CD14-positive monocyte (primary cell): Measurements from ENCODE around the gene NR6A1. TPM values are rescaled to one million over a fixed set of nuclear protein-coding genes. Genes with fewer than 3 reads are reported as not detected.

Experiments used
- DNase-seq, 3 donors: peaks; one replicate each; pipeline ENCODE4 v3.0.0-alpha.2; 2011 to 2022
- H2AFZ ChIP-seq: 2 replicates; pipeline ENCODE4 v1.6.0; 2012; ENCODE audit warnings: mild to moderate bottlenecking, low read depth, low read length, inconsistent platforms; ENCODE audit not compliant: insufficient read depth, poor library complexity, severe bottlenecking
- H3K27ac ChIP-seq, 2 donors: 1 replicate in 1 of 2; 2 replicates in 1 of 2; pipeline ENCODE4 v1.5.1; 2012 to 2013; ENCODE audit warnings: low read length in 2 of 2, control low read depth in 1 of 2, inconsistent platforms in 1 of 2, low read depth in 1 of 2, mild to moderate bottlenecking in 1 of 2
- H3K27me3 ChIP-seq, 2 donors: one replicate each; pipeline versions ENCODE4 v1.6.0 to v1.6.1; 2011 to 2013; ENCODE audit warnings: low read length in 2 of 2; ENCODE audit not compliant: control insufficient read depth in 2 of 2, insufficient read depth in 2 of 2
- H3K36me3 ChIP-seq, 2 donors: replicated peaks in 1 of 2; 1 replicate in 1 of 2; 2 replicates in 1 of 2; pipeline versions ENCODE4 v1.5.1 to v1.6.1; 2012 to 2013; ENCODE audit warnings: low read length in 2 of 2, control low read depth in 1 of 2, inconsistent platforms in 1 of 2, mild to moderate bottlenecking in 1 of 2; ENCODE audit not compliant: insufficient read depth in 2 of 2, control insufficient read depth in 1 of 2
- H3K4me1 ChIP-seq, 2 donors: 1 replicate in 1 of 2; 2 replicates in 1 of 2; pipeline versions ENCODE4 v1.5.1 to v1.6.1; 2012 to 2013; ENCODE audit warnings: low read length in 2 of 2, control low read depth in 1 of 2, inconsistent platforms in 1 of 2, mild to moderate bottlenecking in 1 of 2, moderate library complexity in 1 of 2; ENCODE audit not compliant: insufficient read depth in 2 of 2, control insufficient read depth in 1 of 2
- H3K4me2 ChIP-seq: replicated peaks from 2 replicates; pipeline ENCODE3; 2012; ENCODE audit warnings: low read length, moderate library complexity, mild to moderate bottlenecking; ENCODE audit not compliant: poor library complexity, severe bottlenecking; ENCODE audit errors: extremely low read depth
- H3K4me3 ChIP-seq, 3 experiments: fragments of 200-600 bp in 1 of 3; sonication (generic) in 1 of 3; replicated peaks in 1 of 3; 1 replicate in 2 of 3; 2 replicates in 1 of 3; pipeline ENCODE4 v1.5.1; 2011 to 2013; ENCODE audit warnings: low read length in 3 of 3, mild to moderate bottlenecking in 3 of 3, control low read depth in 2 of 3, low read depth in 2 of 3, inconsistent platforms in 1 of 3, moderate library complexity in 1 of 3
- H3K79me2 ChIP-seq: 2 replicates; pipeline ENCODE4 v1.6.0; 2012; ENCODE audit warnings: mild to moderate bottlenecking, control low read depth, inconsistent platforms, low read length, moderate library complexity; ENCODE audit not compliant: insufficient read depth
- H3K9ac ChIP-seq: 2 replicates; pipeline ENCODE4 v1.6.0; 2017; ENCODE audit warnings: low read length, mild to moderate bottlenecking; ENCODE audit not compliant: insufficient read depth, poor library complexity, severe bottlenecking
- H3K9me3 ChIP-seq, 2 donors: replicated peaks in 1 of 2; 1 replicate in 1 of 2; 2 replicates in 1 of 2; pipeline versions ENCODE4 v1.5.1 to v1.6.1; 2012 to 2013; ENCODE audit warnings: low read length in 2 of 2, control low read depth in 1 of 2; ENCODE audit not compliant: control insufficient read depth in 1 of 2, insufficient read depth in 1 of 2
- H4K20me1 ChIP-seq: 2 replicates; pipeline ENCODE4 v1.6.0; 2012; ENCODE audit warnings: mild to moderate bottlenecking, low read length, control low read depth, moderate library complexity; ENCODE audit not compliant: insufficient read depth
- H3K27ac Mint-ChIP-seq, 7 donors: one replicate each; pipeline ENCODE4 v1.8.0; 2020; ENCODE audit warnings: mild to moderate bottlenecking in 7 of 7, mixed read lengths in 7 of 7, moderate library complexity in 6 of 7, inconsistent platforms in 2 of 7
- H3K27me3 Mint-ChIP-seq, 3 donors: one replicate each; pipeline ENCODE4 v1.8.0; 2021 to 2022; ENCODE audit warnings: low read depth in 3 of 3, mild to moderate bottlenecking in 3 of 3, mixed read lengths in 3 of 3, moderate library complexity in 3 of 3, inconsistent platforms in 1 of 3
- H3K36me3 Mint-ChIP-seq, 2 donors: one replicate each; pipeline ENCODE4 v1.8.0; 2020; ENCODE audit warnings: mixed read lengths in 2 of 2, inconsistent platforms in 1 of 2, mild to moderate bottlenecking in 1 of 2
- H3K4me1 Mint-ChIP-seq: one replicate; pipeline ENCODE4 v1.8.0; 2020; ENCODE audit warnings: mild to moderate bottlenecking, mixed read lengths
- H3K4me3 Mint-ChIP-seq, 2 donors: one replicate each; pipeline ENCODE4 v1.8.0; 2020; ENCODE audit warnings: mild to moderate bottlenecking in 2 of 2, mixed read lengths in 2 of 2, moderate library complexity in 1 of 2
- H3K9me3 Mint-ChIP-seq, 7 donors: one replicate each; pipeline ENCODE4 v1.8.0; 2020 to 2022; ENCODE audit warnings: mixed read lengths in 7 of 7, mild to moderate bottlenecking in 6 of 7, moderate library complexity in 6 of 7, inconsistent platforms in 2 of 7
- WGBS: methylation state at CpG from one replicate; pipeline ENCODE4 v1.1.5; 2013; ENCODE audit warnings: missing lambda C conversion rate; ENCODE audit not compliant: insufficient coverage; 5-methylcytosine and 5-hydroxymethylcytosine counted together
- intact Hi-C, 2 donors: fragments of 100-400 bp; cut with micrococcal nuclease; formaldehyde crosslinking; loops; one replicate each; pipeline versions ENCODE4 v1.15.0 to v1.15.1; 2023
- polyA plus RNA-seq, 3 donors: library from polyadenylated mRNA; depleted of rRNA in 1 of 3; unstranded in 2 of 3; stranded (reverse) in 1 of 3; fragments of 300-500 nt in 2 of 3; fragments of >200 nt in 1 of 3; fragmentation: Illumina TruSeq in 2 of 3; gene quantifications; 1 replicate in 2 of 3; 2 replicates in 1 of 3; pipeline ENCODE4 v1.2.3, GENCODE V29; 2012 to 2021
- TF ChIP-seq, protein P1 (sequence below): fragments of 200-600 bp; IDR thresholded peaks from one replicate; pipeline ENCODE4 v1.8.0; 2022; ENCODE audit warnings: antibody characterized with exemption, mild to moderate bottlenecking

The NR6A1 gene
- polyA plus RNA-seq, 3 donors: 0.15 to 2.9 (median 0.28) TPM

DNA sequence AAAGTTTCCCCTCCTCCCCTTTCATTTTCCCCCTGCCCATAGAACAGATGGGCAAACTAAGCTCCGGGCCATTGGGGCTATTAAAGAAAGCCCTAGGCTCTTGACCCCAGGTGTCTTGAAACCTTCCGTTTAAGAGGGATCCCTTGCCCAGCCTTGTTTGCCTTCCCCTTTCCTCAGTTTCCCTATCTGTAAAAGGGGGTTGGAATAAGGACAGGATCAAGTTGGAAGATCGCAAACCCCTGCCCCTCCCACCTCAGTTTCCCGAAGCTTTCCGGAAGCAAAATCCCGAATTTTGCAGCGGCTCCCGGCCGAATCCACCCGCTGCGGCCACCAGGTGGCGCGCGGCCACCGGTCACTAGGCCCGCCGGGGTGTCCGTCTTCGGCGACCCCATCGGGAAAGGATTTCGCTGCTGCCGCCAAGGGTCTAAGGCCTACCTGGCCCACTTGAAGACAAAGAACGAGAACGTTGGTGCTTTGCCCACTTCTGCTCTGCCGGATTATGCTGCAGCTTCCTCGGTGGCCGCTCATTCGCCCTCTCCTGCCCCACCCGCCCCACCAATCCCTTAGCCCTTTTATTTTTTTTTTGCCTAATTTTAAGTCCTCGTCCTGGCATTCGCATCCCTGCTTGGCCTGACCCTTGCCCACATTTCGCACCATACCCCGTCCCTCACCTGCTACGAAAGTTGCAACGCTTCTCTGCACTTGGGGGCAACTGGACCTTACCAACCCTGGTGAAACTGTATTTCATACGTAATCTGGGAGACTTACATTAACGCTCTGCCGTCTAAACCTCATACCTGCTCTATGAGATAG is 962 bp upstream of the NR6A1 start:
- peak; percentile 21 to 54 (median 53) for DNase-seq
- peak overlapping the region; percentile 99 for H3K4me2 ChIP-seq
- H4K20me1 ChIP-seq: peaks cover 13% of the 10 kb centered on the region
- peaks cover 0 to 11% of the 10 kb centered on the region in 2 donors for H3K36me3 Mint-ChIP-seq
- H3K9me3 Mint-ChIP-seq: peaks cover 0 to 3% (median 0%) of the 10 kb centered on the region in 7 donors
- peaks cover 45 to 75% of the 10 kb centered on the region in 2 donors for H3K4me1 ChIP-seq
- intact Hi-C loops: loop anchor here (2.0 to 10.0 kb wide), 5 partner anchors 81 to 373 kb away; partner anchors contain the start of genes GOLGA1 (in 2 of the 2), SCAI (in 2 of the 2) and WDR38 (in 1 of the 2)
- peaks cover 0 to 22% of the 10 kb centered on the region in 2 donors for H3K27me3 ChIP-seq
- peak overlapping the region; percentile 81 for H3K9ac ChIP-seq
- WGBS: 20% methylated on average over 35 of the region's 39 CpGs
- peak overlapping the region; percentile 46 to 91 for H3K27ac ChIP-seq
- H3K4me3 Mint-ChIP-seq: peak overlapping the region; percentile 84 to 90
- peaks cover 69% of the 10 kb centered on the region for H3K4me1 Mint-ChIP-seq
- peak overlapping the region; percentile 85 for H2AFZ ChIP-seq
- TF ChIP-seq, protein P1, sequence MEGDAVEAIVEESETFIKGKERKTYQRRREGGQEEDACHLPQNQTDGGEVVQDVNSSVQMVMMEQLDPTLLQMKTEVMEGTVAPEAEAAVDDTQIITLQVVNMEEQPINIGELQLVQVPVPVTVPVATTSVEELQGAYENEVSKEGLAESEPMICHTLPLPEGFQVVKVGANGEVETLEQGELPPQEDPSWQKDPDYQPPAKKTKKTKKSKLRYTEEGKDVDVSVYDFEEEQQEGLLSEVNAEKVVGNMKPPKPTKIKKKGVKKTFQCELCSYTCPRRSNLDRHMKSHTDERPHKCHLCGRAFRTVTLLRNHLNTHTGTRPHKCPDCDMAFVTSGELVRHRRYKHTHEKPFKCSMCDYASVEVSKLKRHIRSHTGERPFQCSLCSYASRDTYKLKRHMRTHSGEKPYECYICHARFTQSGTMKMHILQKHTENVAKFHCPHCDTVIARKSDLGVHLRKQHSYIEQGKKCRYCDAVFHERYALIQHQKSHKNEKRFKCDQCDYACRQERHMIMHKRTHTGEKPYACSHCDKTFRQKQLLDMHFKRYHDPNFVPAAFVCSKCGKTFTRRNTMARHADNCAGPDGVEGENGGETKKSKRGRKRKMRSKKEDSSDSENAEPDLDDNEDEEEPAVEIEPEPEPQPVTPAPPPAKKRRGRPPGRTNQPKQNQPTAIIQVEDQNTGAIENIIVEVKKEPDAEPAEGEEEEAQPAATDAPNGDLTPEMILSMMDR: peak; percentile 99
- H3K36me3 ChIP-seq: no peaks in the 10 kb centered on the region
- no peaks in the 10 kb centered on the region for H3K9me3 ChIP-seq
- H3K79me2 ChIP-seq: peaks cover 14% of the 10 kb centered on the region
- peaks cover 23 to 37% (median 29%) of the 10 kb centered on the region in 3 donors for H3K27me3 Mint-ChIP-seq
- H3K4me3 ChIP-seq: peak overlapping the region; percentile 72 to 97 (median 74)
- H3K27ac Mint-ChIP-seq: peak overlapping the region; percentile 92 to 98 (median 97)

DNA sequence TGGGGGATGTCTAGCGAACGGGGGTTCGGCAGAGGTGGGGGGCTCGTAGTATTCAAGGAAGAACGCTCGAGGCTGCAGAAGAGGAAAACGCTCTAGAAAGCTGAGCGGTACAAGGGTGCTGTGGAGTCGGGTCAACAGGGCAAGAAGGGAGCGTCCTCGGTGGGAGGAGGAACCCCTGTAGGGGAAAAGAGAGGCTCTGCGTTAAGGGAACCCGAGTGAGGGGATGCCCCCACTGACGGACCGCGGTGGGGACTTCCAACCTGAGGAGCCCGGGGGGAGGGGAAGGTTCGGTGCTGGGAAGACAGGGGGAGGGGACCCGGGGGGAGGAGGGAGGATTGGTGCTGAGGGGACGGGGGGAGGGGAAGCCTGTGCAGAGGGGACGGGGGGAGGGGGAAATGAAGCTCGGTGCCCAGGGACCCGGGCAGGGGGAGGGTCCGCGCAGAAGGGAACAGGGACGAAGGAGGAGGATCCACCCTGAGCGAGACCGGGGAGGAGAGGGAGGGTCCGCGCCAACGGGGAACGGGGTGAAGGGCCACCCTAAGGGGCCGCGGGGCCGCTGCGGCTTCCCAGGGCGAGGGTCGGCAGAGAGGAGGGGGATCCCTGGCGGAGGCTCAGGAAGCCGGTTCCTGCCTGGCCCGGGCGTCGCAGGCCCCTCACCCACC is 621 bp downstream of the NR6A1 start:
- H3K9me3 Mint-ChIP-seq: peaks cover 0 to 3% (median 0%) of the 10 kb centered on the region in 7 donors
- H3K36me3 ChIP-seq: no peaks in the 10 kb centered on the region
- peak; percentile 25 to 80 (median 32) for DNase-seq
- H3K36me3 Mint-ChIP-seq: peaks cover 0 to 7% of the 10 kb centered on the region in 2 donors
- peak overlapping the region; percentile 81 for H3K9ac ChIP-seq
- 0% methylated on average over 34 of the region's 43 CpGs for WGBS
- peak overlapping the region in 1 of 2 donors; percentile 91 for H3K27ac ChIP-seq
- TF ChIP-seq, protein P1: no peak
- H2AFZ ChIP-seq: peak overlapping the region; percentile 85
- peak overlapping the region; percentile 96 to 99 for H3K4me3 Mint-ChIP-seq
- H3K4me2 ChIP-seq: peak overlapping the region; percentile 99
- H3K27me3 ChIP-seq: peaks cover 0 to 16% of the 10 kb centered on the region in 2 donors
- peaks cover 40 to 66% of the 10 kb centered on the region in 2 donors for H3K4me1 ChIP-seq
- H3K4me1 Mint-ChIP-seq: peaks cover 63% of the 10 kb centered on the region
- H3K79me2 ChIP-seq: peaks cover 26% of the 10 kb centered on the region
- intact Hi-C loops: loop anchor here (5.0 to 10.0 kb wide), 4 partner anchors 172 to 374 kb away; partner anchors contain the start of genes GOLGA1 (in 2 of the 2) and SCAI (in 2 of the 2)
- peaks cover 14 to 26% (median 22%) of the 10 kb centered on the region in 3 donors for H3K27me3 Mint-ChIP-seq
- peak overlapping the region; percentile 74 to 97 (median 95) for H3K4me3 ChIP-seq
- peak overlapping the region; percentile 68 to 88 (median 75) for H3K27ac Mint-ChIP-seq
- H4K20me1 ChIP-seq: peaks cover 13% of the 10 kb centered on the region
- no peaks in the 10 kb centered on the region for H3K9me3 ChIP-seq
